H1 (cell line): ENCODE data around the gene PKP1.
"Not testable (repeated sequence)": the region's sequence is repeated elsewhere in the genome, so short reads cannot be mapped to it uniquely, and the experiment has no call there.

Experiments used
- HDAC6 ChIP-seq: IDR thresholded peaks from one replicate; pipeline ENCODE4 v1.7.1; 2012; ENCODE audit warnings: low read depth, mild to moderate bottlenecking, inconsistent platforms, low read length, moderate library complexity
- POLR2A ChIP-seq, 2 experiments: IDR thresholded peaks; 1 replicate in 1 of 2; 2 replicates in 1 of 2; pipeline ENCODE4 v1.6.1; 2011; ENCODE audit warnings: low read depth in 2 of 2, low read length in 2 of 2, mild to moderate bottlenecking in 2 of 2; ENCODE audit errors: control extremely low read depth in 1 of 2
- POLR2AphosphoS5 ChIP-seq: IDR thresholded peaks from 2 replicates; pipeline ENCODE4 v1.6.1; 2011; ENCODE audit warnings: low read depth, low read length
- SP2 ChIP-seq: IDR thresholded peaks from 2 replicates; pipeline ENCODE4 v1.6.1; 2012; ENCODE audit warnings: mild to moderate bottlenecking, low read length, inconsistent platforms
- TF ChIP-seq, protein P1 (sequence below), 3 experiments: IDR thresholded peaks; 1 replicate in 2 of 3; 2 replicates in 1 of 3; pipeline versions ENCODE4 v1.5.1 to v1.6.1; 2011; ENCODE audit warnings: low read length in 3 of 3, mild to moderate bottlenecking in 3 of 3, inconsistent platforms in 2 of 3, low read depth in 1 of 3, moderate library complexity in 1 of 3; ENCODE audit not compliant: insufficient read depth in 1 of 3; ENCODE audit errors: control extremely low read depth in 1 of 3

DNA sequence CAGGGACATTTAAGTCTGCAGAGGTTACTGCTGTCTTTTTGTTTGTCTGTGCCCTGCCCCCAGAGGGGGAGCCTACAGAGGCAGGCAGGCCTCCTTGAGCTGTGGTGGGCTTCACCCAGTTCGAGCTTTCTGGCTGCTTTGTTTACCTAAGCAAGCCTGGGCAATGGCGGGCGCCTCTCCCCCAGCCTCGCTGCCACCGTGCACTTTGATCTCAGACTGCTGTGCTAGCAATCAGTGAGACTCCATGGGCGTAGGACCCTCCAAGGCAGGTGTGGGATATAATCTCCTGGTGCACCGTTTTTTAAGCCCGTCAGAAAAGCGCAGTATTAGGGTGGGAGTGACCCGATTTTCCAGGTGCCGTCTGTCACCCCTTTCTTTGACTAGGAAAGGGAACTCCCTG lies 43.7 kb upstream of the PKP1 start:
- TF ChIP-seq POLR2A (IDR thresholded peaks at IDR 0.05; ENCODE audit: control extremely low read depth in 1 of 2, low read depth in 2 of 2, low read length in 2 of 2); HDAC6; POLR2AphosphoS5; SP2: not testable (repeated sequence)
- TF ChIP-seq, protein P1, sequence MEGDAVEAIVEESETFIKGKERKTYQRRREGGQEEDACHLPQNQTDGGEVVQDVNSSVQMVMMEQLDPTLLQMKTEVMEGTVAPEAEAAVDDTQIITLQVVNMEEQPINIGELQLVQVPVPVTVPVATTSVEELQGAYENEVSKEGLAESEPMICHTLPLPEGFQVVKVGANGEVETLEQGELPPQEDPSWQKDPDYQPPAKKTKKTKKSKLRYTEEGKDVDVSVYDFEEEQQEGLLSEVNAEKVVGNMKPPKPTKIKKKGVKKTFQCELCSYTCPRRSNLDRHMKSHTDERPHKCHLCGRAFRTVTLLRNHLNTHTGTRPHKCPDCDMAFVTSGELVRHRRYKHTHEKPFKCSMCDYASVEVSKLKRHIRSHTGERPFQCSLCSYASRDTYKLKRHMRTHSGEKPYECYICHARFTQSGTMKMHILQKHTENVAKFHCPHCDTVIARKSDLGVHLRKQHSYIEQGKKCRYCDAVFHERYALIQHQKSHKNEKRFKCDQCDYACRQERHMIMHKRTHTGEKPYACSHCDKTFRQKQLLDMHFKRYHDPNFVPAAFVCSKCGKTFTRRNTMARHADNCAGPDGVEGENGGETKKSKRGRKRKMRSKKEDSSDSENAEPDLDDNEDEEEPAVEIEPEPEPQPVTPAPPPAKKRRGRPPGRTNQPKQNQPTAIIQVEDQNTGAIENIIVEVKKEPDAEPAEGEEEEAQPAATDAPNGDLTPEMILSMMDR (IDR thresholded peaks at IDR 0.05; ENCODE audit: control extremely low read depth in 1 of 3, insufficient read depth in 1 of 3, low read depth in 1 of 3, low read length in 3 of 3): not testable (repeated sequence)
